GM19023 (cell line): Measurements from ENCODE around the gene MRPL40.
A peak's percentile ranks its signal among the peaks of the same experiment; 100 is the strongest.

Experiments used
- ATAC-seq: cut with Tn5 transposase; IDR thresholded peaks from one replicate; pipeline ENCODE4 v1.9.1; 2021; ENCODE audit warnings: mild to moderate bottlenecking, moderate library complexity; ENCODE audit not compliant: unreplicated experiment

MRPL40 gene

GRCh38 chr22:19460036-19460435 lies 27.7 kb downstream of the MRPL40 start:
- no peak for ATAC-seq

- no peak for ATAC-seq
Measured at GRCh38 chr22:19461506-19461905, 29.2 kb downstream of the MRPL40 start.

- no peak for ATAC-seq
Measured at GRCh38 chr22:19463008-19463407, 30.7 kb downstream of the MRPL40 start.

DNA sequence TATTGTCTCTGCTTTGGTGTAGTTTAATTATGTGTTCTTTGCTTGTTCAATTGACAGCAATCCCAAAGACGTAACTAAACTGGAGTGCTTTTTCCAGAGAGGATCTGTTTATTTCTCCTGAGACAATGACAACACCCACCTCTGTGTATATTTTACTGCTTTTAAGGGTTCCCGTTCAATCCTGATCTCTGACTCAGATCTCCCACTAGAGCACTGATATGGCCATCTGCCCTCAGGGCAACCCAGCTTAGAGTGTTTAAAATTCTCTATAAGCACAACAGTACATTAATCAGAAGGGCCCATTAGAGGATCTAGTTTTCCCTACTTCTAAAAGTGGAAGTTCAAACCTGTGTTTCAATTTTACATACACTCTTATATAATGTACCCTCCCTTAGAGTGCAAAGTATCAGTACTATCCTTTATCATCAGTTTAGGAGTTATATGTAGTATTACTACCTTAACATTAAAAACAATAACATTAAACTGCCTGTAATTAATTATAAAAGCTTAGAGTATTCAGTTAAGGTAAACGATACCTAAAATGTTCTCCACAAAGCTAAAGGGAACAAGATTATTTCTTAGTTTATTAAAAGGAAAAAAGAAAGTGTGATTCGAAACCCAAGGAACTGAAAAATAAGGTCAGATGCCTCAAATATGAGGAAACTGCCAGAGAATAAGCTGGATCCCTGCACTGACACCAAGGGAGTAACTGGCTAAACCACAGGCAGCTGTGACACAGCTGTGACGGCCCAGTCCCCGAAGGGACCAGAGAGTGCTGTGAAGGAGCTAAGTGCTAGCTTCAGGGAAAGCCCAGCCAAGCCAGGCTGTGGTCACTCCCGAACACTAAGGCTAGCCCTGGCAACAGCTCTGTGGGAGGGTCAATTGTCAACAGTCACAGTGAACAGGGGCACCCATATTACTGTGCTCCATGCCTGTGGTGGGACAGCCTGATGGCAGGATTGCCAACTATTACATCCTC lies 31.4 kb downstream of the MRPL40 start:
- no peak for ATAC-seq

- ATAC-seq: no peak
Measured at GRCh38 chr22:19464546-19464945, 32.2 kb downstream of the MRPL40 start.

DNA sequence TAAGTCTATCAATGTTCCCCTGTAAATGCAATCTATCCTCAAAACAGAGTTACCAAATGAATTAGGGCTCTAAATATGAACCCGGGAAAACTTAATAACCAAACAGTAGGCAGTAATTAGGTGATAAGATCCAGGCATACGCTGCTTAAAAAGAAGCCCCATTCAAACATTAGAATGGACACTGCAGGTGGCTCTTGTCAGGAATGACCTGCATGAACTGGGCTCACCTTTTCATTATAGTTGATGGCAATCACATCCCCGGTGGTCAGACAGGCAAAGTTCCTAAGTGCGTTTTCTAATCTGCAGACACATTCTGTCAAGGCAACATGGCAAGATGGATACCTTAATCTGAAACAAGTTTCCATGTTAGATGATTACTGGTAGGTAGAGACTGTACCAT lies 32.6 kb downstream of the MRPL40 start:
- ATAC-seq: no peak

GRCh38 chr22:19466126-19466716 lies 33.9 kb downstream of the MRPL40 start:
- no peak for ATAC-seq

GRCh38 chr22:19466848-19467752 lies 34.8 kb downstream of the MRPL40 start:
- ATAC-seq: no peak

DNA sequence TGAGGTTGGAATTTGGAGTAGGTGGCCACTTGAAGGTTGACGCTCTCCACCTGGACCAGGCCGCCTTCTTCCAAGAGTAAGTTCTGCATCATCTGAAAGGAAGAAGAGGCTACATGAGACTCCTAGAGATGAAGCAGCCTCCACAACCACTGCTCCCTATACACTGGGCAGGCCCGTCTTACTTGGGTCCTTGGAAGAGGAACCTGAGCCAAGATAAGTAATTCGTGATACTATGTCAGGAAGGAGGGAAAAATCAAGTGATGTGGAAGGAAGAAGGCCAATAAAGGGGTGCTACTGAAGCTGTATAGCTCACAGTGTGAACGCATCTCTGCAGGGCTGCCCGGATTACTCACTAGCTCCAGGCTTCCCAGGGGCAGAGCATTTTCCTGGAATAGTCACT lies 35.6 kb downstream of the MRPL40 start:
- no peak for ATAC-seq

DNA sequence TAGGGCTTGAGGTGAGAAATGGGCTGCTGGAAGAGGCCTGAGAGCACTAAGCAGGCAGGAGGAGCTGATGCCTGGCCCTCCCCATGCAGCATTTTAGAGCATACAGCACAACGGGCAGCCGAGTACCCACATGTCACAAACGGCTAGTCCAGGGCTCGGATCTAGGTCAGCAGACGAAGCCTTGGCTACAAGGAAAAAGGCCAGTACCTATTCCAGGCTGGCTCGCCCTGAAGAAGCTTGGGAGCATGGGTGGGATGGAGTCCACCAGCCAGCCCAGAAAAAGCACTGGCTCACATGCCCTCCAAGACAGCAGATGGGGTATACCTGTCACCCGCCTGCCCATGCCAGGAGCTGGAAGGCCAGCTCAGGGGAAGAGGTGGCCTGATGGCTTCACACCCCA lies 37.1 kb downstream of the MRPL40 start:
- no peak for ATAC-seq

DNA sequence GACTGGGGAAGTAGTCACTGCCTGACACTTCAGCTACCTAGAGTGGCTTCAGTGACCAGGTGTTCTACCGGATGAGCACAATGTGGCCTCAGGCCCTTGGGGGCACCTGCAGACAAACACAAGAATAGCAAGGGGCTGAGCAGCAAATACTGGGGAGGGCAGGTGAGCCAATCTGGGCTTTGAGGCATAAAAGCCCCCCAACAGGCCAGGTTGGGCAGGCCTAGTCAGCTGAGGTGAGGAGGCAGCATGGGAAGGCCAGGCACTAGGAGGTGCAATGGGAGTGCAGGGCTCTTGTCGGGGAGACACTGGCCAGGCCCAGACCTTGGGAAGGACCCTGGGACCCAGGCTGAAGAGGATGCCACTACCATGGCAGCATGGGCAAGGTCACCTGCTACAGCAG lies 37.7 kb downstream of the MRPL40 start:
- ATAC-seq: no peak

DNA sequence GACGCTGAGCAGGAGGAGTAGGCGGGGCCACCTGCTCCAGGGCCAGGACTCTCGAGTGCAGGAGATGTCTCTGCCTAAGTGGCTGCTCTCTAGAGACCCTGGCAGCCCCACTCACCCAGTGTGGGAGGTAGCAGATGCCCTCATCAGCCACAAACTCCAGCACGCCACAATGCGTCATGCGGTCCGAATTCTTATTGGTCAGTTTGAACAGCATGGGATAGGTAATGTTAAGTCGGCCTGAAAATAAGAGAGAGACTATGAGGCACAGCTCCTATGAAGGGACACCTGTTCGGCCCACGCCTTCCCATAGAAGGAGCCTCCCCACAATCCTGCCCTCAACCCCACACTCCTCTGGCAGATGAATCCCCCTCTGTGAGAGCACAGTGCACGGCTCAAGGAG lies 39.2 kb downstream of the MRPL40 start:
- ATAC-seq: no peak

DNA sequence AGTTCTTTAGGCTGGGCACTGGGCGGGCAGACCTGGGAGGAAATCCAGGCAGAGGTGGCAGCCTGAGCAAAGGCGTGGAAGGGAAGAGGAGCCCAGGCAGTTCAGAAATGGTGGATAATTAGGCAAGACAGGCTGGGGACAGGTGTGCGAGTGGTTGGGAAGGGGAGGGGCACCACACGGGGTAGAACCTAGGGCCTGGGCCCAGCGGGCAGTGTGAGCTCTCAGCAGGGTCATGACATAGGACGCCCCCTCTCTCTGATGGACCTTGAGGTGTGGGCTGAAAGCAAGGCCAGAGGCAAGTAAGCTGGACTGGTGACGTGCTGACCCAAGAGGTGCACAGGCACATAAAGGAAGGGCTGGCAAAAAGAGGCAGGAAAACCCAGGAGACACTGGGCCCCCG lies 39.9 kb downstream of the MRPL40 start:
- no peak for ATAC-seq

- no peak for ATAC-seq
Measured at GRCh38 chr22:19473578-19473977, 41.2 kb downstream of the MRPL40 start.

DNA sequence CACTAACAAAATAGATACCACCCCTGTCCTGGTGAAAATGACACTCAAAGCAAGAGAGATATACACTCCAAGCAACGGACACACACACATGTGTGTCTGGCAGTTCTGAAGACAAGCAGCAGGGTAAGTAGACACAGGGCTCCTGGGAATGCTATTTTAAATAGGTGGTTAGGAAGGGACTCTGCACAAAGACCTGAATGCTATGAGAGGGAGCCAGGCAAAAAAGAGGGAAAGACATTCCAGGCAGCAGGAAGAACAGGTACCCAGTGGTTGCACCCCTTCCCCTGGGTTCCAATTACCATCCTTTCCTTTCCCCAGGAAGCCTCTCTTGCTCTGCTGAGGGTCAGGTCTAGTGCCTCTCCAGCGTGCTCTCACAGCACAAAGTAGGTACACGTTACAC lies 43.7 kb downstream of the MRPL40 start:
- no peak for ATAC-seq

GRCh38 chr22:19477321-19478044 lies 45.1 kb downstream of the MRPL40 start:
- no peak for ATAC-seq

GRCh38 chr22:19478045-19478900 lies 45.9 kb downstream of the MRPL40 start:
- no peak for ATAC-seq

DNA sequence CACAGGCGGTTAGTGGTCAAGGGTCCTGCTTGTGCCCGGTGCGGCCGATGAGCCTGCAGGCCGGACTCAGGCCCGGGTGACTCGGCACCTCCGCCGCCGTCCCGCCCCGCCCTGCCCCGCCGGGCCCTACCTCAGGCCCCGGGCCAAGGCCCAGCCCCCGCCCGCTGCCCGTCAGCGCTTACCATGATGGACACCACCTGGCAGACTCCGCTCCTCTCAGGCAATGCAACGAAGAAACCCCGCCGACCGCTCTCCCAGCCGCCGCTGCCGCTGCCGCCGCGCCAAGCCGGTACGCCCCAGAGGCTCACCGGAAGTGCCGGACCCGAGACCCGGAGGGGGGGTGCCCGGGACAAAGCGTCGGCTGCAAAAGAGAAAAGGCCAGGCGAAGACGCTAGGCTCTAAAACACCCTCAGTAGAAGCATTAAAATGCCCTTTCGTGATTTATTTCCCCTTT lies 46.6 kb downstream of the MRPL40 start, which contains the start of gene UFD1:
Gene UFD1, minus strand, starts transcription at position 293 of the 454 bp plus-strand sequence. Its CDS starts 108 bp downstream, at position 185.
- ATAC-seq: peak; percentile 58

- peak; percentile 90 for ATAC-seq
Measured at GRCh38 chr22:19479355-19480172, 47.2 kb downstream of the MRPL40 start, which contains the start of gene CDC45. TSS of gene CDC45 (plus strand) at chr22:19479920. CDS start at chr22:19479969, 49 bp downstream.
